Aorta (tissue), 5 donors: Measurements from ENCODE around the gene PAPPA2. TPM values are rescaled to one million over a fixed set of nuclear protein-coding genes. Genes with fewer than 3 reads are reported as not detected.
"Not testable (repeated sequence)": the region's sequence is repeated elsewhere in the genome, so short reads cannot be mapped to it uniquely, and the experiment has no call there.

Source experiments
- ATAC-seq: fragments of 200-7000 bp; cut with Tn5 transposase; one replicate; pipeline ENCODE4 v1.9.1; 2022; ENCODE audit warnings: moderate library complexity; ENCODE audit not compliant: low FRiP score
- DNase-seq, 2 donors: peaks; one replicate each; pipeline ENCODE4 v3.0.0-alpha.2; 2020
- H3K27ac ChIP-seq, 2 donors: one replicate each; pipeline ENCODE4 v1.5.1; 2013; ENCODE audit warnings: low read length in 2 of 2, mild to moderate bottlenecking in 2 of 2, moderate library complexity in 2 of 2, control low read depth in 1 of 2, inconsistent platforms in 1 of 2, low read depth in 1 of 2
- H3K27me3 ChIP-seq, 2 donors: one replicate each; pipeline ENCODE4 v1.6.1; 2013; ENCODE audit warnings: control low read depth in 1 of 2, low read length in 1 of 2, mild to moderate bottlenecking in 1 of 2, moderate library complexity in 1 of 2; ENCODE audit not compliant: insufficient read depth in 2 of 2, control insufficient read depth in 1 of 2
- H3K36me3 ChIP-seq, 2 donors: one replicate each; pipeline ENCODE4 v1.6.1; 2013; ENCODE audit warnings: control low read depth in 1 of 2, low read length in 1 of 2, mild to moderate bottlenecking in 1 of 2; ENCODE audit not compliant: insufficient read depth in 2 of 2, control insufficient read depth in 1 of 2
- H3K4me1 ChIP-seq, 2 donors: one replicate each; pipeline ENCODE4 v1.6.1; 2013; ENCODE audit warnings: low read length in 2 of 2, control low read depth in 1 of 2, mild to moderate bottlenecking in 1 of 2, moderate library complexity in 1 of 2; ENCODE audit not compliant: insufficient read depth in 2 of 2, control insufficient read depth in 1 of 2
- H3K4me3 ChIP-seq, 2 donors: one replicate each; pipeline ENCODE4 v1.5.1; 2013; ENCODE audit warnings: low read length in 2 of 2, control low read depth in 1 of 2, mild to moderate bottlenecking in 1 of 2
- H3K9me3 ChIP-seq: one replicate; pipeline ENCODE4 v1.6.1; 2013; ENCODE audit warnings: mild to moderate bottlenecking, low read length; ENCODE audit not compliant: control insufficient read depth
- WGBS, 2 donors: extraction: QIAGEN DNeasy Blood & Tissue Kit; methylation state at CpG; one replicate each; pipeline ENCODE4 v1.1.7; 2013; 5-methylcytosine and 5-hydroxymethylcytosine counted together
- intact Hi-C, 2 donors: fragments of 100-400 bp; cut with DNase I; formaldehyde crosslinking; loops; one replicate each; pipeline versions ENCODE4 v1.14.2 to v1.15.0; 2022
- polyA plus RNA-seq, 2 donors: library from polyadenylated mRNA; stranded (reverse); fragments of 200-250 nt; gene quantifications; one replicate each; pipeline ENCODE4 v1.2.3, GENCODE V29; 2013
- total RNA-seq, 2 donors: library from RNA; stranded (reverse); fragmentation: NEBNext Ultra II Directional; extraction: Animal tissue kit (Norgen Biotek cat#: 25700); gene quantifications; one replicate each; pipeline ENCODE4 v1.2.1, GENCODE V29; 2021
- donor health status: healthy with polysubstance abuse.
- donor health status: Bipolar disorder and iron deficiency.
- donor health status: DM: no; HTN: no; CAD: no.
- donor health status: DM: no; HTN: no; CAD: no.
- donor health status: DM: yes; HTN: yes; CAD: no.

PAPPA2 gene
- total and polyA plus RNA-seq, 4 donors: 3.5 to 4.3 TPM; not detected in 2

GRCh38 chr1:176617881-176618280 lies 154.9 kb downstream of the PAPPA2 start:
- DNase-seq (no peak), ATAC-seq (no peak)
- Histone ChIP-seq H3K4me3 (no peak overlapping the region), H3K36me3 (no peaks in the 10 kb centered on the region), H3K4me1 (no peaks in the 10 kb centered on the region), H3K27me3 (no peaks in the 10 kb centered on the region), H3K9me3 (no peaks in the 10 kb centered on the region), H3K27ac (no peak overlapping the region)
- intact Hi-C loops: no loop called here

- intact Hi-C loops: no loop called here
- Histone ChIP-seq H3K4me3 (no peak overlapping the region), H3K9me3 (no peaks in the 10 kb centered on the region), H3K4me1 (no peaks in the 10 kb centered on the region), H3K27me3 (no peaks in the 10 kb centered on the region), H3K27ac (no peak overlapping the region), H3K36me3 (no peaks in the 10 kb centered on the region)
- DNase-seq (no peak), ATAC-seq (no peak)
- 83 to 84% methylated on average over 1 of the region's 1 CpG for WGBS, 2 donors
Measured at GRCh38 chr1:176619261-176619660, 156.3 kb downstream of the PAPPA2 start.

- Histone ChIP-seq H3K4me3 (no peak overlapping the region), H3K36me3 (no peaks in the 10 kb centered on the region), H3K27me3 (no peaks in the 10 kb centered on the region), H3K9me3 (no peaks in the 10 kb centered on the region), H3K4me1 (no peaks in the 10 kb centered on the region), H3K27ac (no peak overlapping the region)
- 85 to 91% methylated on average over 3 of the region's 3 CpGs for WGBS, 2 donors
- intact Hi-C loops: no loop called here
- DNase-seq (no peak), ATAC-seq (no peak)
Measured at GRCh38 chr1:176625365-176625764, 162.4 kb downstream of the PAPPA2 start.

- ATAC-seq (no peak), DNase-seq (no peak)
- Histone ChIP-seq H3K36me3 (no peaks in the 10 kb centered on the region), H3K9me3 (no peaks in the 10 kb centered on the region), H3K4me3 (no peak overlapping the region), H3K27ac (no peak overlapping the region), H3K4me1 (no peaks in the 10 kb centered on the region), H3K27me3 (no peaks in the 10 kb centered on the region)
- 93% methylated on average over 4 of the region's 4 CpGs for WGBS, 2 donors
- intact Hi-C loops: no loop called here
Measured at GRCh38 chr1:176626572-176627061, 163.6 kb downstream of the PAPPA2 start.

GRCh38 chr1:176628775-176629174 lies 165.8 kb downstream of the PAPPA2 start:
- Histone ChIP-seq H3K9me3 (no peaks in the 10 kb centered on the region), H3K4me1 (no peaks in the 10 kb centered on the region), H3K27me3 (no peaks in the 10 kb centered on the region), H3K36me3 (no peaks in the 10 kb centered on the region), H3K27ac (no peak overlapping the region), H3K4me3 (no peak overlapping the region)
- no peak for ATAC-seq
- intact Hi-C loops: no loop called here
- no peak for DNase-seq
- 50 to 66% methylated on average over 2 of the region's 2 CpGs for WGBS, 2 donors

- ATAC-seq, H3K36me3 ChIP-seq, H3K4me1 ChIP-seq, H3K9me3 ChIP-seq, intact Hi-C loops, DNase-seq, H3K4me3 ChIP-seq, H3K27me3 ChIP-seq, H3K27ac ChIP-seq: not testable (repeated sequence)
Measured at GRCh38 chr1:176634733-176635132, 171.8 kb downstream of the PAPPA2 start.

GRCh38 chr1:176638713-176639526 lies 175.9 kb downstream of the PAPPA2 start:
- Histone ChIP-seq H3K27ac (peak overlapping the region; percentile 67 to 76), H3K4me1 (no peaks in the 10 kb centered on the region), H3K9me3 (no peaks in the 10 kb centered on the region), H3K4me3 (no peak overlapping the region), H3K27me3 (no peaks in the 10 kb centered on the region), H3K36me3 (no peaks in the 10 kb centered on the region)
- intact Hi-C loops: no loop called here
- ATAC-seq (peak; percentile 36), DNase-seq (no peak)
- WGBS, 2 donors: 8 to 9% methylated on average over 3 of the region's 3 CpGs

GRCh38 chr1:176643536-176643935 lies 180.6 kb downstream of the PAPPA2 start:
- no peak for DNase-seq
- ATAC-seq: no peak
- H3K4me1 ChIP-seq: no peaks in the 10 kb centered on the region
- intact Hi-C loops: no loop called here
- no peak overlapping the region for H3K27ac ChIP-seq
- no peak overlapping the region for H3K4me3 ChIP-seq
- WGBS, 2 donors: 39 to 46% methylated on average over 3 of the region's 3 CpGs
- no peaks in the 10 kb centered on the region for H3K36me3 ChIP-seq
- H3K9me3 ChIP-seq: no peaks in the 10 kb centered on the region
- H3K27me3 ChIP-seq: no peaks in the 10 kb centered on the region

GRCh38 chr1:176648556-176648955 lies 185.6 kb downstream of the PAPPA2 start:
- ATAC-seq (no peak), DNase-seq (no peak)
- Histone ChIP-seq H3K4me1 (no peaks in the 10 kb centered on the region), H3K36me3 (no peaks in the 10 kb centered on the region), H3K27me3 (no peaks in the 10 kb centered on the region), H3K4me3 (no peak overlapping the region), H3K27ac (no peak overlapping the region), H3K9me3 (peaks cover 5% of the 10 kb centered on the region)
- WGBS, 2 donors: 71 to 85% methylated on average over 1 of the region's 1 CpG
- intact Hi-C loops: no loop called here
